T-helper 1 cell treated with Interleukin-12 subunit alpha and Interleukin-12 subunit beta and Interleukin-4 antibody, amounts not matched to agents 30 ng/mL and 1 ng/mL, for 36 hours (primary cell): ENCODE measurements around the gene CCR7. TPM values are rescaled to one million over a fixed set of nuclear protein-coding genes. Genes with fewer than 3 reads are reported as not detected.

ENCODE experiments used
- intact Hi-C: fragments of 100-400 bp; cut with micrococcal nuclease; formaldehyde crosslinking; loops from one replicate; pipeline ENCODE4 v1.15.1; 2024
- total RNA-seq: library from RNA; stranded (reverse); gene quantifications from 2 replicates; pipeline ENCODE4 v1.2.3, GENCODE V29; 2022

Gene CCR7
- total RNA-seq, 1 donor from 2014 or later, result 171 TPM

- intact Hi-C loops, result loop anchor here (1.0 to 10.0 kb wide), 5 partner anchors 13 to 1103 kb away; partner anchors contain the start of gene WIPF2
Observed at GRCh38 chr17:40563220-40564052, 1.8 kb downstream of the CCR7 start.

DNA sequence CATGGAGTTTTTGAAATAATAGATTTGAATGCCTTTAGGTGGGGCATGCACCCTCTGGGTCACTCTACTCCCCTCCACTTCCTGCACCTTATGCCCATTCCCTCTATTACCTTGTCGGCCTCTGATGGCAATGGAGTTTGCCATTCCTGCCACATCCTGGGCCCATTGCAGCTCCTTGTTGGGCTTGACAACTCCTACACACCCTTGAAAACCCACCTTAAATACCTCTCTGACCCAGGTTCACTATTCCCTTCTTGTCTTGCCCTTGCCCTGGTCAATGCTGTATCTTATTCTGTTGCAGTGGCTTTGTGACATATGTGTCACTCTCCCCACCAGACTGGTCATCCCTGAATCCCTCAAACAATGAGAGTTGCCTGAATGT lies 2.4 kb downstream of the CCR7 start:
- intact Hi-C loops, result loop anchor here (1.0 to 10.0 kb wide), 6 partner anchors 14 to 1104 kb away; partner anchors contain the start of gene WIPF2

DNA sequence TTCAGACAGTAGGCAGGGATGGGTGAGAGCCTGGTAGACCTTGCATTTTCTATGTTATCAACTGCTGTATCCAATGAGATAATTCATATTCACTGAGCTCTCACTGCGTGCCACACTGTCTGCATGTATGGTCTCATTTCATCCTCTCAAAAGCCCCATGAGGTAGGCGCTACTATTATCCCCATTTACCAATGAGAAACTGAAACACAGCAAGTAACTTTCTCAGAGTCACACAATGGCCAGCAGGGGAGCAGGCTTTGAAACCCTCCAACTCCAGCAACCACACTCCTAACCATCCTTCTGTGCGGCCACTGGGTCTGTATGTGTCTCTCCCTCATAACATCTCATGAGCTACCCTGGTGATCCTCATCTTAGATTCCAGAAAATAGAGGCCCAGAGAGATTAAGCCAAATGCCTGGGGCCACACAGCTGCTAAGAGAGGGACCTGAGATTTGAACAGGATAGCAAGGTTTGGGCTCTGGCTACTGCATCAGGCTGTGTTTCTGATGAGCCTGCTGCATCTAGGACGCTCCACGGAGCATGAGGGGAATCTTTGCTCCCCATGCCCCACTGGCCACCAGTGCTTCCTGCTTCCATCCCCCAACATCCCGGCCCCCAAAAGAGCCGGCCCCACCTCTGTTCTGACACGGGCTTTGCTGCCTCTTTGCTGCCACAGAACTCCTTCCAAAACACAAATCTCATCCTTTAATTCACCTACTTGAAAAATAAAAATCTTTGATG lies 3.2 kb downstream of the CCR7 start:
- intact Hi-C loops, result loop anchor here (1.0 to 10.0 kb wide), 14 partner anchors 15 to 1105 kb away; partner anchors contain the start of gene WIPF2

DNA sequence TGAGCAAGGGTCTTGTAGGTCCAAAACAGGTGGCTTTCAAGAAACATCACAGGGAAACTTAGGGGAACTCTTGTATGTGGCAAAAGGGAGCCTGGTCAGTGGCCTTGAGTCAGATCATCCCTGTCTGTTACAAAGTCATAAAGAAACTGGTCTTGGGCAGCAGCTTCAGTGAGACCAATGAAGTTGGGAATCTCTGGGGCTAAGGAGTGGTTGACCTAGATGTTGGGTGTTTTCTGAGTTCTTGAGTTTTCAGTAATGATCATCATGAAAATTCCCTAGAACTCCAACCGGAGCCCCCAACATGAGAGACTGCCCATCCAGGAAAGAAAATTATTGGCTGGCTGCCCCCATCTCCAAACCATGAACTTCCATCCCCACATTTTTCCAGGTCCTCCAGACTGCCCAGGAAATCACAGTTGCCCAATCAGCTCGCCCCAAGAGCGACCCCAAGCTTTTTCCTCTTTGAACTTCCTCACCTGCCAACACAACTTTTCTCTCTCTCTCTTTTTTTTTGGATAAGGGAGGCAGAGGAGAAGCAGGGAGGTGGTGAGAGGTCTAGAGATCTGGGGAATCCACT lies 3.9 kb downstream of the CCR7 start:
- intact Hi-C loops, result loop anchor here (1.0 to 10.0 kb wide), 11 partner anchors 38 to 465 kb away; partner anchors contain the start of gene WIPF2

- intact Hi-C loops, result loop anchor here (1.0 to 10.0 kb wide), 19 partner anchors 19 to 464 kb away; partner anchors contain the start of genes TOP2A and WIPF2
Observed at GRCh38 chr17:40560592-40561293, 4.5 kb downstream of the CCR7 start.

DNA sequence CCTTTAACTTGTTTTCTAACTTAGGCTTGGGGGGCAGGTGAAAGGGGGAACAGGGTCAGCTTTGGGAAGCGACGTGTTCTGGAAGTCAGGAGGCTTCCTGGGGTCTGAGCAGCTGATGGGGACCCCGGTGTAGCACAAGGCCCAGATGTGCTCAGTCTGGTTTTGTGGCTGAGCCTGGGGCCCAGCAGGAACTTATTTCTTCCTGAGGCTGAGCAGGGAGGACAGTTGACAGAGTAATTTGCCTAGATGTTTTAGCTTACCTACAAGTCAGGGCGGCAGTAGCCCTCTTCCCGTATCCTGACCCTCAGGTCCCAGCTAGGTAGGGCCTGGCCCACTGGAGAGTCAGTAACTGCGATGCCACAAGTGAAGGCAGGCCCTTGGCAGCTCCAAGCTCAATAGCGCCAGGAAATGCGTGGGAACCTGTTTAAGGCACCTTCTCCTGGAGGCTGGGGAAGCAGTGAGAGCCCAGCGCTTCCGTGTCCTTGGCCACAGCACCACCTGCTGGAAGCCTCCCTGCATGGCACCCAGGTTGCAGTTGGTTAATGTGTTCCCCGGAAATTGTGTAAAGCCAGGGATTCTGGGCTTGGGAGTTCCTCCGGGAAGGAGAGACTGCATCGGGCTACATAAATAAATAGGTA lies 5.2 kb downstream of the CCR7 start:
- intact Hi-C loops, result loop anchor here (1.0 to 10.0 kb wide), 12 partner anchors 19 to 463 kb away; partner anchors contain the start of genes TOP2A and WIPF2

DNA sequence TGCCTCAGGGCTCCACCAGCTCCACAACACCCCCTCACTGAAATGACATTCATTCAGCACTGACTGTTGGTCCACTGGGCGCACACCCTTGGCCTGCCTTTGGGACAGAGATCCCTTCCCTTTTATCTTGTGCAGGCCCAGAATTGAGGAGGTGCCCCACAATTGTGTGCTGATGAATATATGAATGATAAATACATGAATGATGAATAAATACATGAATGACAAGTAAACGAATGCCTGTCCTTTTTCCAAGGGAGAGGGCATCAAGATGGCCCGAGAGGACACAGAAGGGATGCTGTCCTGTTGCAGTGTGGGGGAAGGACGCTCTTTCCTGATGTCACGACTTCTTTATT lies 5.7 kb downstream of the CCR7 start:
- intact Hi-C loops, result no loop called here

DNA sequence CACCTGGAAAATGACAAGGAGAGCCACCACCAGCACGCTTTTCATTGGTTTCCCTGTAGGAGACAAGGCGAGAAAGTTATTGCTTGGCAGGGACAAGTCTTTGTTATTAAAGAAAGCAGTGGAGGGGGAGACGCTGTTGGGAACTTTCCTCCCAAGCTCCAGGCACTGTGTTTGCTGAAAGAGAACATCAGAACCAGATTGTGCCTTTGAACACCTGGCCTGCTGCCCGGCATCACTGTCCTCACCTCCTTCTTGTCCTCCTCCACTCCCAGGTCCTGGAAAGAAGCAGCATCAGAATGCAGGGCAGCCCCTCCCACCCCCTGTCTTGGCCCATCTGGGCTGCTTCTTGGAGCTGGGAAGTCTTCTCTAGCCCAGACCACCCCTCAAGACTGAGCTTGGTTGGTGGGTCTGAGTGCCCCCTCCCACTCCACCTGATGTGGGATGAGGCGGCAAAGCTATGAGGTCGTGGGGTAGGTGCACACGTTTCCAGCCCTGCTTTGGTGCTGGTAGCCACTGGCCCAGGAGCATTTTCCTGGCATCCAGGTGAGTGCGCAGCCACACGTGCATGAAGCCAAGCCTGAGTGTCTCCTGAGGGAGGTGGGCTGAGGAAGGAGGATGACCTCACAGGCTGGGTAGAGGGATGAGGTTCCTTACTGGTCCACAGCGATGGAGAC lies 6.2 kb downstream of the CCR7 start:
- intact Hi-C loops, result no loop called here

DNA sequence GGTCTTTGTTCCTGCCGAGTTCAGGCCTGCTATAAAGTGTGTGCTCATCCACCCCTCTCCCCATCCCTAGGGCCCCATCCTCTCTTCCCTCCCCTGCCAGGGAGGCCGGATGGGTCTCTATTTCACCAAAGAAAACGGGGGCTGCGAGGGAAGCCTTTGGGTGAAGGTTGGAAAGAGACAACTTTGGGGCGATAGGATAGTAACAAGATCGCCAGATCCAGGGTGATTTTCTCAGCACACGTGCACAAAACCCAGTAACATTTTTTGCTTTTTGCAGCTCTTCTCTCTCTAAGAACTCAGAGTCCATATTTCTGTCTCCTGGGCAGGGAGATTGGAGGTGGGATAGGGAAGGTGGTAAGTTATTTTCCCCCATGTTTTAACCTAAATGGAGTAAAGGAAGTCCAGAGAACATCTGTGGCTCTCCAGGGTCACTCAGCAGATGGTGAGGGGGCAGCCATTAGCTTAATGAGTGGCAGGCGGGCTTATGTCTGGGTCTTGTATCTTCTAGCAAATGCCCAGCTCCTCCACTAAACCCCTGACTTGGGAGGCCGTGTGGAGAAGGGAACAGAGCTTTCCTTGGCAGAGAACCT lies 6.9 kb downstream of the CCR7 start:
- intact Hi-C loops, result no loop called here

- intact Hi-C loops, result no loop called here
Observed at GRCh38 chr17:40557531-40558299, 7.6 kb downstream of the CCR7 start.

- intact Hi-C loops, result no loop called here
Observed at GRCh38 chr17:40556884-40557414, 8.3 kb downstream of the CCR7 start.

GRCh38 chr17:40556198-40556661 lies 9.0 kb downstream of the CCR7 start:
- intact Hi-C loops, result no loop called here

- intact Hi-C loops, result no loop called here
Observed at GRCh38 chr17:40555296-40556190, 9.7 kb downstream of the CCR7 start.

DNA sequence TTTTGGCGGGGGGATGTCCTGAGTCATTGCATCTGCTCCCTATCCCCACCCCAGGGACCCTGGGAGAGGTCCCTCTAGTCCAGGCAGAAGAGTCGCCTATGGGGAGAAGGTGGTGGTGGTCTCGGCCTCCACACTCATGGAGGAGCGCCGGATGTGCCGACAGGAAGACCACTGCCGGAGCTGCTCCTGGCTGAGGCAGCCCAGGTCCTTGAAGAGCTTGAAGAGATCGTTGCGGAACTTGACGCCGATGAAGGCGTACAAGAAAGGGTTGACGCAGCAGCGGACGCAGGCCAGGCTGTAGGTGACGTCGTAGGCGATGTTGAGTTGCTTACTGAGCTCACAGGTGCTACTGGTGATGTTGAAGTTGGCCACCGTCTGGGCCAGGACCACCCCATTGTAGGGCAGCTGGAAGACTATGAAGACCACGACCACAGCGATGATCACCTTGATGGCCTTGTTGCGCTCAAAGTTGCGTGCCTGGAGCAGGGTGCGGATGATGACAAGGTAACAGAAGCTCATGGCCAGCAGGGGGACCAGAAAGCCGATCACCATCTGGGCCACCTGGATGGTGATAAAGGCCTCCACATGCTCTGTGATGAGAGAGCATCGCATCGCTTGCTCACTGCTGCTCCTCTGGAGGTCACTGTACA lies 10.5 kb downstream of the CCR7 start:
- intact Hi-C loops, result no loop called here

- intact Hi-C loops, result no loop called here
Observed at GRCh38 chr17:40553694-40554534, 11.4 kb downstream of the CCR7 start.
